Osteoblast (primary cell): ENCODE measurements around the gene RABGEF1. TPM values are rescaled to one million over a fixed set of nuclear protein-coding genes. Genes with fewer than 3 reads are reported as not detected.

Source experiments
- DNase-seq: peaks from one replicate; pipeline ENCODE4 v3.0.0; 2011; ENCODE audit warnings: low spot score, mixed read lengths; ENCODE audit not compliant: insufficient read length; ENCODE audit errors: missing footprints
- H2AFZ ChIP-seq: 2 replicates; pipeline ENCODE4 v1.6.0; 2011; ENCODE audit warnings: mild to moderate bottlenecking, low read length
- H3K27ac ChIP-seq: 2 replicates; pipeline ENCODE4 v1.5.1; 2011; ENCODE audit warnings: mild to moderate bottlenecking, low read depth, low read length, moderate library complexity
- H3K27me3 ChIP-seq: 2 replicates; pipeline ENCODE4 v1.6.0; 2012; ENCODE audit warnings: mild to moderate bottlenecking, control low read depth, inconsistent platforms, low read length, moderate library complexity; ENCODE audit not compliant: insufficient read depth
- H3K36me3 ChIP-seq: 2 replicates; pipeline ENCODE4 v1.5.1; 2011; ENCODE audit warnings: mild to moderate bottlenecking, low read length, control low read depth, moderate library complexity; ENCODE audit not compliant: insufficient read depth
- H3K4me1 ChIP-seq: 2 replicates; pipeline ENCODE4 v1.5.1; 2011; ENCODE audit warnings: mild to moderate bottlenecking, low read length, control low read depth, moderate library complexity; ENCODE audit not compliant: insufficient read depth
- H3K4me2 ChIP-seq: 2 replicates; pipeline ENCODE4 v1.6.0; 2011; ENCODE audit warnings: mild to moderate bottlenecking, low read length; ENCODE audit not compliant: insufficient read depth
- H3K4me3 ChIP-seq: fragments of 200-600 bp; sonication (generic); 3 replicates; pipeline ENCODE4 v1.5.1; 2012; ENCODE audit warnings: mild to moderate bottlenecking, low read length, inconsistent platforms; ENCODE audit not compliant: insufficient read depth
- H3K79me2 ChIP-seq: 2 replicates; pipeline ENCODE4 v1.6.0; 2012; ENCODE audit warnings: mild to moderate bottlenecking, low read length, control low read depth, inconsistent platforms; ENCODE audit not compliant: insufficient read depth
- H3K9me3 ChIP-seq: 2 replicates; pipeline ENCODE4 v1.5.1; 2011; ENCODE audit warnings: low read depth, low read length, control low read depth
- H4K20me1 ChIP-seq: 2 replicates; pipeline ENCODE4 v1.6.0; 2012; ENCODE audit warnings: mild to moderate bottlenecking, low read length, control low read depth; ENCODE audit not compliant: insufficient read depth
- small RNA-seq: library from RNA; depleted of rRNA; stranded (forward); fragments of <200 nt; gene quantifications from one replicate; pipeline ENCODE3, GENCODE V24; 2012
- total RNA-seq: library from RNA; depleted of rRNA; stranded (reverse); fragments of >200 nt; gene quantifications from 2 replicates; pipeline ENCODE4 v1.2.3, GENCODE V29; 2012
- TF ChIP-seq, protein P1 (sequence below): IDR thresholded peaks from 2 replicates; pipeline ENCODE4 v1.5.1; 2011; ENCODE audit warnings: mild to moderate bottlenecking, low read depth, low read length, moderate library complexity; ENCODE audit errors: extremely low read depth

The RABGEF1 gene
- total RNA-seq, 1 donor, result 81.8 TPM

DNA sequence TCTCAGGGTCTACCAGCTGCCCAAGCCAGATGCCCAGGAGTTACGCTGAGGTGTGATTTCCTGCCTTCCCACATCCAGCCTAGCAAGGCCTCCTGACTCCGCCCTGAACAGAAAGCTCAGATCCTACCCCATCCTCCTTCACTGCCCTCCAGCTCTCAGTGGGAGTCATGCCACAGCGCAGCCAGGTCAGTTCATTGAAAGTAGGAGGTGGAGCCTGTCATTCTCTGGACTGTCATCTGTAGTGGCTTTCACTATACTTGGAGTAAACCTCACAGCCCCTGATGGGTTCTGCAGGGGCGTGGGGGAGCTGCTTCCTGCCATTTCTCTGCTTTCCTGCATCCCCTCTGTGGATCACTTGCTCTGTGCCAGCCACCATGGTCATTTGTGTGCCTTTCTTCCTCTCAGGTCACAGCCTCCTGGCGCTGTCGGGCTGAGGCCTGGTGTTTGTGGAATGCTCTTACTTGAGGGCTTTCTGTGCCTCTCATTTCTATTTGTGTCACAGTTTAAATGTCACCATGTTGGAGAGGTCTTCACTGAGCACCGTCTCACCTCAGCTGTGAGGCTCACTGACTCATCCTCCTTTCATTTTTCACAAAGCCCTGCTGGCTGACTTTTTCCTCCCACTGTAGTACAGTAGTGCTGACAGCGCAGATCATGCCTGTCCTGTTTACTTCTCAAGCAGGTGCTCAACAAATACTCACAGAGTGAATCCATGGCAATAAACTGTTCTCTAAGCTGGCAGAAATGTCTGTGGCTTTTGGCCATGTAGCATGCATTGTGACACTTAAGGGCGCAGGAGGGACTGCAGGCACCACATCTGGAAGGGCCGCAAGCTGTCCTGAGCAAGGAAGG, 119.5 kb downstream of the RABGEF1 start:
- no peaks in the 10 kb centered on the region for H3K36me3 ChIP-seq
- TF ChIP-seq, protein P1, sequence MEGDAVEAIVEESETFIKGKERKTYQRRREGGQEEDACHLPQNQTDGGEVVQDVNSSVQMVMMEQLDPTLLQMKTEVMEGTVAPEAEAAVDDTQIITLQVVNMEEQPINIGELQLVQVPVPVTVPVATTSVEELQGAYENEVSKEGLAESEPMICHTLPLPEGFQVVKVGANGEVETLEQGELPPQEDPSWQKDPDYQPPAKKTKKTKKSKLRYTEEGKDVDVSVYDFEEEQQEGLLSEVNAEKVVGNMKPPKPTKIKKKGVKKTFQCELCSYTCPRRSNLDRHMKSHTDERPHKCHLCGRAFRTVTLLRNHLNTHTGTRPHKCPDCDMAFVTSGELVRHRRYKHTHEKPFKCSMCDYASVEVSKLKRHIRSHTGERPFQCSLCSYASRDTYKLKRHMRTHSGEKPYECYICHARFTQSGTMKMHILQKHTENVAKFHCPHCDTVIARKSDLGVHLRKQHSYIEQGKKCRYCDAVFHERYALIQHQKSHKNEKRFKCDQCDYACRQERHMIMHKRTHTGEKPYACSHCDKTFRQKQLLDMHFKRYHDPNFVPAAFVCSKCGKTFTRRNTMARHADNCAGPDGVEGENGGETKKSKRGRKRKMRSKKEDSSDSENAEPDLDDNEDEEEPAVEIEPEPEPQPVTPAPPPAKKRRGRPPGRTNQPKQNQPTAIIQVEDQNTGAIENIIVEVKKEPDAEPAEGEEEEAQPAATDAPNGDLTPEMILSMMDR, result no peak
- H3K27ac ChIP-seq, result no peak overlapping the region
- no peaks in the 10 kb centered on the region for H3K4me1 ChIP-seq
- H2AFZ ChIP-seq, result no peak overlapping the region
- H3K9me3 ChIP-seq, result no peaks in the 10 kb centered on the region
- H3K27me3 ChIP-seq, result no peaks in the 10 kb centered on the region
- H4K20me1 ChIP-seq, result no peaks in the 10 kb centered on the region
- no peak overlapping the region for H3K4me3 ChIP-seq
- H3K4me2 ChIP-seq, result no peak overlapping the region
- DNase-seq, result no peak
- no peaks in the 10 kb centered on the region for H3K79me2 ChIP-seq

DNA sequence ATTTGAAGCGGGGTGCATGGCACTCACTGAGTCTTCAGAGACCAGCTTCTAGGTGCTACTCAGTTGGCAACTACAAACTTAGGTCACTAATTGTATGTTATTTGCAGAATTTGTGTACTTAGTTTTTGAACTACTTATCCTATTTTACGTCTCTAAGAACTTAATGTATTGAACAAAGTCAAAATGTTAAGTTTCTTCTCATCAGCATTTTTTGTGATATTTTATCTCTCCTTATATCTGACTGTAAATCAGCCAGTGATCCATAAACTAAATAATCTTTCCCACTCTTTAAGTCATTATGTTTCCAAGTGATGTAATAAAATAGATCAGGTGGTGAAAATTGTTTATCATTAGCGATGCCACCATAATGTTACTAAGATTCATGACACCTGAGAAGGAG, 120.2 kb downstream of the RABGEF1 start:
- Histone ChIP-seq H3K4me2 (no peak overlapping the region), H3K79me2 (no peaks in the 10 kb centered on the region), H3K4me1 (no peaks in the 10 kb centered on the region), H3K27me3 (no peaks in the 10 kb centered on the region), H3K9me3 (no peaks in the 10 kb centered on the region), H3K4me3 (no peak overlapping the region), H3K27ac (no peak overlapping the region), H2AFZ (no peak overlapping the region), H3K36me3 (no peaks in the 10 kb centered on the region), H4K20me1 (no peaks in the 10 kb centered on the region)
- no peak for DNase-seq
- TF ChIP-seq, protein P1, result no peak

Small RNA genes within 50 kb of the gene (small RNA-seq; reads per million reads assigned to genes)
- not detected for gene AC027644.2

Other genes starting within 250 kb of the RABGEF1 start
- gene KCTD7, start 111.9 kb upstream of the RABGEF1 start, total RNA-seq, result 14.8 and 17.7 TPM in 2 replicates
- gene TMEM248, start 180.5 kb downstream of the RABGEF1 start, total RNA-seq, result 118 and 131 TPM in 2 replicates